Keratinocyte (primary cell): ENCODE results near the gene GCC1.

Experiments used
- CTCF ChIP-seq, 3 experiments: IDR thresholded peaks in 1 of 3; conservative IDR thresholded peaks in 1 of 3; optimal IDR thresholded peaks in 1 of 3; 2 replicates in 2 of 3; 3 replicates in 1 of 3; pipeline versions ENCODE3 to v1.5.1; 2011; ENCODE audit warnings: low read length in 3 of 3, mild to moderate bottlenecking in 3 of 3, moderate library complexity in 2 of 3, control low read depth in 1 of 3, inconsistent platforms in 1 of 3; ENCODE audit not compliant: insufficient read depth in 2 of 3; ENCODE audit errors: extremely low read depth in 1 of 3
- EZH2 ChIP-seq: IDR thresholded peaks from one replicate; pipeline ENCODE4 v1.6.1; 2012; ENCODE audit warnings: inconsistent platforms, mild to moderate bottlenecking, low read length, moderate library complexity

DNA sequence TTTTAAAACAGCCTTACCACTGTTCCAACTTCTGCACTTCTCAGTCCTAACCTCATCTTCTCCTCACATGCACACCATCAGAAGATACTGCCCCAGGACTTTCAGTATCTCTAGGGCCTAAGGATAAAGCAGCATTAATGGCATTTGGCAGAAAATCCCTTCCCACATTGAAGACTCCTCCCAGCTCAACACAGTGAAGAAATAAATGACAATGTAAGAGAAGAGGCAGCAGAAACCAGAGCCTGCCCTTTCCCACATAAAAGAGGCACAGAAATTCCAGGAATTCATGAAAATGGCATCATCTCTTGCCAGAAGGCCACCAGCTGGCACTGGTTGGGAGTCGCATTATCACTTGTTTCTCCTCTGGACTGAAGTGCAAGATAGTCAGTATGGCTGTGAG lies 3.7 kb downstream of the GCC1 start:
- TF ChIP-seq CTCF (optimal IDR thresholded peaks at IDR 0.05 in 1 of 3, IDR thresholded peaks at IDR 0.05 in 1 of 3, conservative IDR thresholded peaks at IDR 0.05 in 1 of 3; ENCODE audit: extremely low read depth in 1 of 3, insufficient read depth in 2 of 3, low read length in 3 of 3) (no peak), EZH2 (no peak)
